ENCODE data around the gene MAPK1IP1L. TPM values are rescaled to one million over a fixed set of nuclear protein-coding genes. Genes with fewer than 3 reads are reported as not detected.

The MAPK1IP1L gene
- total and polyA plus RNA-seq, 2 of the 13 experiments (the other 11 are each of a cell fraction or from before 2014, with no cell fraction given) = 27.8 to 68.4 TPM

DNA sequence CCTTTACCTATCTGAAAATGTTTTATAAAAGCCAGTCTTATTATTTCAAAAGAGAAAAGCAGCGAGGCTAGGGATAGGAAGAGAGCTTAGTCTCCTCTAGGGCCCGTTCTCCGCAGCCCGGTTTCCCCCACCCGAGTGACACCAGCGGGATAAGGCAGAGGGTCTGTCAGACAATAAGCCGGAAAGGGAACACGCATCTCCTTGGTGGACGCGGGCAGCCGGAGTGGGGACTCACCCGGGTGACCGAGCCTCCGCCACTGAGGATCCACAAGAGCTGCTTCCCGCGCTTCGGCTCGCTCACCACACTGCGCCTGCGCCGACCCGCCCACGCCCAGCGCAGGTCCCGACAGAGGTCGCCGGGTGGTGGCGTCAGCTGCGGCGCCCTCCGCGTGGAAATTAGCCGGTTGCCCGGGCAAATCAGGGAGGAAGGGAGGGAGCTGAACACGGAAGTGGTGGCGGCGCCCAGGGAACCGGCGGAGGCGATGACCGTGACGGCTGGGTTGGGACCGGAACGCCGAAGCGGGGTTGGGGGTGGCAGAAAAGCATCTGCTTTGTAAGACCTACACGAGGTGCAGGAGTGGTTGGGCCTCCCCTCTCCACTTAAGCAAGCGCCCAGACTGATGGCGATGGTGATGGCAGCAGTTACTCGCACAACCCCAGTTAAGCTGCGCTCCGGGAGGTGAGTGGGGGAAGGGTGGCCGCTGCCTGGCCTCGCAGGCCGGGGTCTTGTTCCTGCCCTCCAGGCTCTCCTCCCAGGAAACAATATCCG, 24.5 kb upstream of the MAPK1IP1L start, which contains the start of the genes SOCS4 and WDHD1 (continued):
- TF ChIP-seq PHF20 (CRISPR knock-in tag; IDR thresholded peaks at IDR 0.05) = peak; percentile 93
- TF ChIP-seq, protein P1, sequence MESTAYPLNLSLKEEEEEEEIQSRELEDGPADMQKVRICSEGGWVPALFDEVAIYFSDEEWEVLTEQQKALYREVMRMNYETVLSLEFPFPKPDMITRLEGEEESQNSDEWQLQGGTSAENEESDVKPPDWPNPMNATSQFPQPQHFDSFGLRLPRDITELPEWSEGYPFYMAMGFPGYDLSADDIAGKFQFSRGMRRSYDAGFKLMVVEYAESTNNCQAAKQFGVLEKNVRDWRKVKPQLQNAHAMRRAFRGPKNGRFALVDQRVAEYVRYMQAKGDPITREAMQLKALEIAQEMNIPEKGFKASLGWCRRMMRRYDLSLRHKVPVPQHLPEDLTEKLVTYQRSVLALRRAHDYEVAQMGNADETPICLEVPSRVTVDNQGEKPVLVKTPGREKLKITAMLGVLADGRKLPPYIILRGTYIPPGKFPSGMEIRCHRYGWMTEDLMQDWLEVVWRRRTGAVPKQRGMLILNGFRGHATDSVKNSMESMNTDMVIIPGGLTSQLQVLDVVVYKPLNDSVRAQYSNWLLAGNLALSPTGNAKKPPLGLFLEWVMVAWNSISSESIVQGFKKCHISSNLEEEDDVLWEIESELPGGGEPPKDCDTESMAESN (CRISPR knock-in tag; conservative IDR thresholded peaks at IDR 0.05) = peak; percentile 94
- peak; percentile 39; the same call in 1 of the 2 replicates for TF ChIP-seq ZNF292 (CRISPR knock-in tag; IDR thresholded peaks at IDR 0.05; ENCODE audit: borderline replicate concordance, low read depth)
- TF ChIP-seq, protein P2, sequence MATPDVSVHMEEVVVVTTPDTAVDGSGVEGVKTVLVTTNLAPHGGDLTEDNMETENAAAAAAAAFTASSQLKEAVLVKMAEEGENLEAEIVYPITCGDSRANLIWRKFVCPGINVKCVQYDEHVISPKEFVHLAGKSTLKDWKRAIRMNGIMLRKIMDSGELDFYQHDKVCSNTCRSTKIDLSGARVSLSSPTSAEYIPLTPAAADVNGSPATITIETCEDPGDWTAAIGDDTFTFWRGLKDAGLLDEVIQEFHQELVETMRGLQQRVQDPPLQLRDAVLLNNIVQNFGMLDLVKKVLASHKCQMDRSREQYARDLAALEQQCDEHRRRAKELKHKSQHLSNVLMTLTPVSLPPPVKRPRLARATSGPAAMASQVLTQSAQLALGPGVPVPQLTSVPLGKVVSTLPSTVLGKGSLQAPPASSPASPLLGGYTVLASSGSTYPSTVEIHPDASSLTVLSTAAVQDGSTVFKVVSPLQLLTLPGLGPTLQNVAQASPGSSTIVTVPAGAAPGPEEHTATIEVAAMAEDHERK (CRISPR knock-in tag; IDR thresholded peaks at IDR 0.05; ENCODE audit: low read depth) = peak; percentile 67; the same call in 1 of the 2 replicates
- TF ChIP-seq, protein P3, sequence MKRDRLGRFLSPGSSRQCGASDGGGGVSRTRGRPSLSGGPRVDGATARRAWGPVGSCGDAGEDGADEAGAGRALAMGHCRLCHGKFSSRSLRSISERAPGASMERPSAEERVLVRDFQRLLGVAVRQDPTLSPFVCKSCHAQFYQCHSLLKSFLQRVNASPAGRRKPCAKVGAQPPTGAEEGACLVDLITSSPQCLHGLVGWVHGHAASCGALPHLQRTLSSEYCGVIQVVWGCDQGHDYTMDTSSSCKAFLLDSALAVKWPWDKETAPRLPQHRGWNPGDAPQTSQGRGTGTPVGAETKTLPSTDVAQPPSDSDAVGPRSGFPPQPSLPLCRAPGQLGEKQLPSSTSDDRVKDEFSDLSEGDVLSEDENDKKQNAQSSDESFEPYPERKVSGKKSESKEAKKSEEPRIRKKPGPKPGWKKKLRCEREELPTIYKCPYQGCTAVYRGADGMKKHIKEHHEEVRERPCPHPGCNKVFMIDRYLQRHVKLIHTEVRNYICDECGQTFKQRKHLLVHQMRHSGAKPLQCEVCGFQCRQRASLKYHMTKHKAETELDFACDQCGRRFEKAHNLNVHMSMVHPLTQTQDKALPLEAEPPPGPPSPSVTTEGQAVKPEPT (CRISPR knock-in tag; IDR thresholded peaks at IDR 0.05; ENCODE audit: low read depth) = peak; percentile 90; the same call in 1 of the 2 replicates
- peak; percentile 46 for TF ChIP-seq AGO1 (IDR thresholded peaks at IDR 0.05; ENCODE audit: low read depth, low read length, poor library complexity, severe bottlenecking)
- TF ChIP-seq NCOA1 (CRISPR knock-in tag; IDR thresholded peaks at IDR 0.05) = no peak
- peak; percentile 87 for TF ChIP-seq HNRNPLL (IDR thresholded peaks at IDR 0.05; ENCODE audit: low read depth, low read length, poor library complexity, severe bottlenecking)
- TF ChIP-seq, protein P4, sequence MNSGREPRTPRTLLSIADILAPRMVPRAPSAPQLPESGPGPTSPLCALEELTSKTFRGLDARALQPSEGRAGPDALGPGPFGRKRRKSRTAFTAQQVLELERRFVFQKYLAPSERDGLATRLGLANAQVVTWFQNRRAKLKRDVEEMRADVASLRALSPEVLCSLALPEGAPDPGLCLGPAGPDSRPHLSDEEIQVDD (CRISPR knock-in tag; IDR thresholded peaks at IDR 0.05; ENCODE audit: borderline replicate concordance) = peak; percentile 60; the same call in 1 of the 2 replicates
- no peak for TF ChIP-seq ARHGAP35 (CRISPR knock-in tag; IDR thresholded peaks at IDR 0.05; ENCODE audit: borderline replicate concordance)
- TF ChIP-seq, protein P5, sequence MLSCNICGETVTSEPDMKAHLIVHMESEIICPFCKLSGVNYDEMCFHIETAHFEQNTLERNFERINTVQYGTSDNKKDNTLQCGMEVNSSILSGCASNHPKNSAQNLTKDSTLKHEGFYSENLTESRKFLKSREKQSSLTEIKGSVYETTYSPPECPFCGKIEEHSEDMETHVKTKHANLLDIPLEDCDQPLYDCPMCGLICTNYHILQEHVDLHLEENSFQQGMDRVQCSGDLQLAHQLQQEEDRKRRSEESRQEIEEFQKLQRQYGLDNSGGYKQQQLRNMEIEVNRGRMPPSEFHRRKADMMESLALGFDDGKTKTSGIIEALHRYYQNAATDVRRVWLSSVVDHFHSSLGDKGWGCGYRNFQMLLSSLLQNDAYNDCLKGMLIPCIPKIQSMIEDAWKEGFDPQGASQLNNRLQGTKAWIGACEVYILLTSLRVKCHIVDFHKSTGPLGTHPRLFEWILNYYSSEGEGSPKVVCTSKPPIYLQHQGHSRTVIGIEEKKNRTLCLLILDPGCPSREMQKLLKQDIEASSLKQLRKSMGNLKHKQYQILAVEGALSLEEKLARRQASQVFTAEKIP (CRISPR knock-in tag; IDR thresholded peaks at IDR 0.05; ENCODE audit: borderline replicate concordance) = no peak
- TF ChIP-seq, protein P6, sequence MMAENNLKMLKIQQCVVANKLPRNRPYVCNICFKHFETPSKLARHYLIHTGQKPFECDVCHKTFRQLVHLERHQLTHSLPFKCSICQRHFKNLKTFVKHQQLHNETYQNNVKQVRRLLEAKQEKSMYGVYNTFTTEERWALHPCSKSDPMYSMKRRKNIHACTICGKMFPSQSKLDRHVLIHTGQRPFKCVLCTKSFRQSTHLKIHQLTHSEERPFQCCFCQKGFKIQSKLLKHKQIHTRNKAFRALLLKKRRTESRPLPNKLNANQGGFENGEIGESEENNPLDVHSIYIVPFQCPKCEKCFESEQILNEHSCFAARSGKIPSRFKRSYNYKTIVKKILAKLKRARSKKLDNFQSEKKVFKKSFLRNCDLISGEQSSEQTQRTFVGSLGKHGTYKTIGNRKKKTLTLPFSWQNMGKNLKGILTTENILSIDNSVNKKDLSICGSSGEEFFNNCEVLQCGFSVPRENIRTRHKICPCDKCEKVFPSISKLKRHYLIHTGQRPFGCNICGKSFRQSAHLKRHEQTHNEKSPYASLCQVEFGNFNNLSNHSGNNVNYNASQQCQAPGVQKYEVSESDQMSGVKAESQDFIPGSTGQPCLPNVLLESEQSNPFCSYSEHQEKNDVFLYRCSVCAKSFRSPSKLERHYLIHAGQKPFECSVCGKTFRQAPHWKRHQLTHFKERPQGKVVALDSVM (CRISPR knock-in tag; IDR thresholded peaks at IDR 0.05) = 0 out of 2 replicates have a peak, but pooled peaks have one; percentile 27
- no peak for TF ChIP-seq HHEX (CRISPR knock-in tag; IDR thresholded peaks at IDR 0.05)
- TF ChIP-seq ZNF605 (CRISPR knock-in tag; IDR thresholded peaks at IDR 0.05) = peak; percentile 87
- no peak for TF ChIP-seq ZNF552 (CRISPR knock-in tag; IDR thresholded peaks at IDR 0.05; ENCODE audit: borderline replicate concordance)
- TF ChIP-seq REL (CRISPR knock-in tag; conservative IDR thresholded peaks at IDR 0.05) = no peak
- peak in 1 of 2 experiments; percentile 36; a peak in 1 of 4 replicates for TF ChIP-seq EP300 (IDR thresholded peaks at IDR 0.05; ENCODE audit: low read depth in 2 of 2, low read length in 2 of 2)
- TF ChIP-seq EP300 (CRISPR knock-in tag; IDR thresholded peaks at IDR 0.05; ENCODE audit: borderline replicate concordance) = no peak; the same call in 1 of the 2 replicates

All from HepG2 (cell line).